ENCODE data around the gene MCRIP2.

DNA sequence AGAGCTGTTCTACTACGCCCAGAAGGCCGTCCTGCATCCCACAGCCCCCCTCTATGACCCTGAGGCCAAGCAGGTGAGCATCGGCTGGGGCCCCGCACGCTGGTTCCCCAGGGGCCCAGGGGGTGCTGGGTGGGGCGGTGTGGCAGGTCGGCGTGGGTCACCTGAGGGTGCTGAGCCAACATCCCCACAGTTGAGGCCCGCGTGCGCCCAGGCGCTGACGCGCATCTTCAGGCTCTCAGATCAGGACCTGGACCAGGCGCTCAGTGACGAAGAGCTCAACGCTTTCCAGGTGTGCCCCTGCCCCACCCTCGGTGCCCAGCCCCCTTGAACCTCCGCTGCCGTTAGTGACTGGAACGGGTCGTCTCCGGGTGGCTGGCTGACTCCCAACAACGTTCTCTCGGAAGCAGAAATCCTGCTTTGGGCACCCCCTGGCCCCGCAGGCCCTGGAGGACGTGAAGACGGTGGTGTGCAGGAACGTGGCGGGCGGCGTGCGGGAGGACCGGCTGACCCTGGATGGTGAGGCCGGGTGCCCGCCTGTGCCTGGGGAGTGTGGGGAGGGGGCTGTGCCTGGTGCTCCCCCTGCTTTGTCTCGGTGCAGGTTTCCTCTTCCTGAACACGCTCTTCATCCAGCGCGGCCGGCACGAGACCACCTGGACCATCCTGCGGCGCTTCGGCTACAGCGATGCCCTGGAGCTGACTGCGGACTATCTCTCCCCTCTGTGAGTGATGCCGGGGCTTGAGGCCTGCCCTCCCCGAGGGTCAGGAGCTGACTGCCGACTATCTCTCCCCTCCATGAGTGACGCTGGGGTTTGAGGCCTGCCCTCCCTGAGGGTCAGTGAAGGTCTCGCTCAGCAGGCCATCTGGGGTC is 29.1 kb downstream of the MCRIP2 start:
- TF ChIP-seq, protein P1, sequence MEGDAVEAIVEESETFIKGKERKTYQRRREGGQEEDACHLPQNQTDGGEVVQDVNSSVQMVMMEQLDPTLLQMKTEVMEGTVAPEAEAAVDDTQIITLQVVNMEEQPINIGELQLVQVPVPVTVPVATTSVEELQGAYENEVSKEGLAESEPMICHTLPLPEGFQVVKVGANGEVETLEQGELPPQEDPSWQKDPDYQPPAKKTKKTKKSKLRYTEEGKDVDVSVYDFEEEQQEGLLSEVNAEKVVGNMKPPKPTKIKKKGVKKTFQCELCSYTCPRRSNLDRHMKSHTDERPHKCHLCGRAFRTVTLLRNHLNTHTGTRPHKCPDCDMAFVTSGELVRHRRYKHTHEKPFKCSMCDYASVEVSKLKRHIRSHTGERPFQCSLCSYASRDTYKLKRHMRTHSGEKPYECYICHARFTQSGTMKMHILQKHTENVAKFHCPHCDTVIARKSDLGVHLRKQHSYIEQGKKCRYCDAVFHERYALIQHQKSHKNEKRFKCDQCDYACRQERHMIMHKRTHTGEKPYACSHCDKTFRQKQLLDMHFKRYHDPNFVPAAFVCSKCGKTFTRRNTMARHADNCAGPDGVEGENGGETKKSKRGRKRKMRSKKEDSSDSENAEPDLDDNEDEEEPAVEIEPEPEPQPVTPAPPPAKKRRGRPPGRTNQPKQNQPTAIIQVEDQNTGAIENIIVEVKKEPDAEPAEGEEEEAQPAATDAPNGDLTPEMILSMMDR (IDR thresholded peaks at IDR 0.05 in 8 of 11, conservative IDR thresholded peaks at IDR 0.05 in 3 of 11): no peak
- peak in 1 of 3 donors; percentile 21 for TF ChIP-seq POLR2AphosphoS5 (IDR thresholded peaks at IDR 0.05)

Measured in spleen (tissue), 7 donors.